Measurements from ENCODE around the gene EPGN. TPM values are rescaled to one million over a fixed set of nuclear protein-coding genes. Genes with fewer than 3 reads are reported as not detected.

EPGN gene
- total RNA-seq, 1 donor from 2014 or later: 0.63 TPM

DNA sequence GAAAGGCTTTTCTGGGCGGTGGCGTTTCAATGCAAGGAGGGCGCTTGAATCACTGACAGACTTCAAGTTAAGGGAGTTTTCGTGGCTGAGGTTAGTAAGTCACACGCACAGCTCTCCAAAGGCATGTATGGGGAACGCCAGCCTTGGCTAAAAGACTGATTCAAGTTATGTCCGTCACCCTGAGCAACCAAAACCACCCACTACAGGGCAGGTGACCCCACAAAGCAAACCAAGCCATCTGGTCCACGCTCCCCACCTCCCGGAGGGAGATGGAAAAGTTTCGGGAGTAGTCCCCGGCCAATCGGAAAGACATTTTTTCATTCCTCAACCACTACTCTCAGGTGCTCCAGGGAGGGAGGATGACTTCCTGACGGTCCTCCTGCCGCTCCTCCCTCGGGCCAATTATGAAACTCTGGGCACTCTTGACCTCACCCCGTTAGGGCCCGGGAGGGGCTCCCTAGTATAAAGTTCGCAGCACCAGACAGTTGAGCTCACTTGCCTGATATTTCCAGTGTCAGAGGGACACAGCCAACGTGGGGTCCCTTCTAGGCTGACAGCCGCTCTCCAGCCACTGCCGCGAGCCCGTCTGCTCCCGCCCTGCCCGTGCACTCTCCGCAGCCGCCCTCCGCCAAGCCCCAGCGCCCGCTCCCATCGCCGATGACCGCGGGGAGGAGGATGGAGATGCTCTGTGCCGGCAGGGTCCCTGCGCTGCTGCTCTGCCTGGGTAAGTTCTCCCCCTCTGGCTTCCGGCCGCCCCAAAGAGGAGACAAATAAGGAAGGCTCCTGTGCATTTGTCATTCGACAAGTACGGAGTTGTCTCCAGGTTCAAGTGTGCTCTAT is 56.6 kb downstream of the EPGN start, which contains the start of gene EREG:
TSS of gene EREG (plus strand) at position 494 of the 840 bp plus-strand sequence. CDS start at position 658, 164 bp downstream.
- Mint-ChIP-seq H3K9me3 (no peaks in the 10 kb centered on the region), H3K4me3 (peak within 1 kb of the TSS; percentile 76), H3K36me3 (ENCODE audit: low read depth) (no peaks in the 10 kb centered on the region), H3K27ac (ENCODE audit: unreplicated experiment) (no peak within 1 kb of the TSS), H3K27me3 (ENCODE audit: low read depth) (peaks cover 53% of the 10 kb centered on the region), H3K4me1 (peaks cover 17% of the 10 kb centered on the region)
- DNase-seq (ENCODE audit: low read depth, low spot score): peak; percentile 45
- TF ChIP-seq, protein P1, sequence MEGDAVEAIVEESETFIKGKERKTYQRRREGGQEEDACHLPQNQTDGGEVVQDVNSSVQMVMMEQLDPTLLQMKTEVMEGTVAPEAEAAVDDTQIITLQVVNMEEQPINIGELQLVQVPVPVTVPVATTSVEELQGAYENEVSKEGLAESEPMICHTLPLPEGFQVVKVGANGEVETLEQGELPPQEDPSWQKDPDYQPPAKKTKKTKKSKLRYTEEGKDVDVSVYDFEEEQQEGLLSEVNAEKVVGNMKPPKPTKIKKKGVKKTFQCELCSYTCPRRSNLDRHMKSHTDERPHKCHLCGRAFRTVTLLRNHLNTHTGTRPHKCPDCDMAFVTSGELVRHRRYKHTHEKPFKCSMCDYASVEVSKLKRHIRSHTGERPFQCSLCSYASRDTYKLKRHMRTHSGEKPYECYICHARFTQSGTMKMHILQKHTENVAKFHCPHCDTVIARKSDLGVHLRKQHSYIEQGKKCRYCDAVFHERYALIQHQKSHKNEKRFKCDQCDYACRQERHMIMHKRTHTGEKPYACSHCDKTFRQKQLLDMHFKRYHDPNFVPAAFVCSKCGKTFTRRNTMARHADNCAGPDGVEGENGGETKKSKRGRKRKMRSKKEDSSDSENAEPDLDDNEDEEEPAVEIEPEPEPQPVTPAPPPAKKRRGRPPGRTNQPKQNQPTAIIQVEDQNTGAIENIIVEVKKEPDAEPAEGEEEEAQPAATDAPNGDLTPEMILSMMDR (conservative IDR thresholded peaks at IDR 0.05): no peak

DNA sequence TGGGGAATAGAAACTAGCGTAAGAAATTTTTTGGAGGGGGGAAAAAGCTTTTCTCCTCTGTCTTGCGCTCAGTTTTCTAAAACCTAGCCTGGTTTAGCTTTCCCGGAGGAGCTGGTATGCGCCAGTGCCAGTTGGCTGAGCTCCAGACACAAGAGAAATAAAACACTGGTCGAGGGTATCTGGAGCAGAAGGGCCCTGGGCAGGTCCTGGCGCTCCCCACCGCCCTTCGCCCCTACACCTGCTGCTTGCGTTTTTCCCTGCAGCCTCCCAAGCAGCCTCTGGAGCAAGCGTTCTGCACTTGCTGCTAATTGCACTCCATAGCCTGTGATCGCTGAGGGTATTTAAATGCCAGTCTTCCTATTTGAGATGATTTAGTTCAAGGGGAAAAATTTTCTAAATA is 57.5 kb downstream of the EPGN start:
- Mint-ChIP-seq H3K27me3 (ENCODE audit: low read depth) (peaks cover 53% of the 10 kb centered on the region), H3K9me3 (no peaks in the 10 kb centered on the region), H3K4me1 (peaks cover 17% of the 10 kb centered on the region), H3K27ac (ENCODE audit: unreplicated experiment) (no peak overlapping the region), H3K36me3 (ENCODE audit: low read depth) (no peaks in the 10 kb centered on the region), H3K4me3 (peak overlapping the region; percentile 36)
- TF ChIP-seq, protein P1 (conservative IDR thresholded peaks at IDR 0.05): no peak
- no peak for DNase-seq (ENCODE audit: low read depth, low spot score)

Other genes starting within 250 kb of the EPGN start
- gene CXCL2, start 209.3 kb upstream of the EPGN start, total RNA-seq: 0.98 and 1.3 TPM in 2 replicates
- 19.3 and 19.9 TPM in 2 replicates for gene MTHFD2L, start 150.4 kb upstream of the EPGN start, total RNA-seq
- gene EREG, start 56.7 kb downstream of the EPGN start, total RNA-seq: not detected in 2 replicates
- not detected in 2 replicates for gene AREG, start 136.7 kb downstream of the EPGN start, total RNA-seq

All from neural crest cell (in vitro differentiated cells).